Panc1 (cell line): ENCODE data around the gene RABGAP1L. TPM values are rescaled to one million over a fixed set of nuclear protein-coding genes. Genes with fewer than 3 reads are reported as not detected.

Experiments
- ATAC-seq: fragments of 200-7000 bp; cut with Tn5 transposase; 2 replicates; pipeline ENCODE4 v1.9.1; 2020; ENCODE audit warnings: mild to moderate bottlenecking, moderate library complexity
- BruUV-seq: library from RNA; stranded (reverse); fragments of 400-500 nt; replicated peaks from 2 replicates; lab custom pipeline; 2021; lab: Mats Ljungman, UMichigan
- CTCF ChIA-PET: fragments of 300-600 bp; sonication (Branson Sonifier 250); formaldehyde crosslinking; loops from one replicate; lab custom pipeline; 2022; ENCODE audit warnings: antibody characterized with exemption; lab: Charles Lee
- POLR2A ChIA-PET: fragments of 300-600 bp; sonication (Branson Sonifier 250); formaldehyde crosslinking; loops from one replicate; lab custom pipeline; 2022; ENCODE audit warnings: antibody characterized with exemption; lab: Charles Lee
- DNase-seq: peaks from one replicate; pipeline ENCODE4 v3.0.0-alpha.2; 2010; ENCODE audit warnings: low read depth, low spot score
- H3K27ac ChIP-seq: 2 replicates; pipeline ENCODE4 v1.5.1; 2011; ENCODE audit warnings: mild to moderate bottlenecking, low read length, inconsistent platforms
- H3K27me3 ChIP-seq: fragments of 200-500 bp; sonication (Bioruptor generic); 2 replicates; pipeline ENCODE4 v1.6.0; 2014; ENCODE audit warnings: low read length, inconsistent platforms; ENCODE audit not compliant: control insufficient read depth, insufficient read depth
- H3K36me3 ChIP-seq: fragments of 200-500 bp; sonication (Bioruptor generic); 2 replicates; pipeline ENCODE4 v1.5.1; 2014; ENCODE audit warnings: inconsistent platforms, mild to moderate bottlenecking, low read length, moderate library complexity; ENCODE audit not compliant: control insufficient read depth, insufficient read depth
- H3K4me1 ChIP-seq: 2 replicates; pipeline ENCODE4 v1.5.1; 2011; ENCODE audit warnings: inconsistent platforms, mild to moderate bottlenecking, low read length, moderate library complexity; ENCODE audit not compliant: control insufficient read depth, insufficient read depth
- H3K4me3 ChIP-seq, 2 experiments: 2 replicates each; pipeline ENCODE4 v1.5.1; 2011 to 2012; ENCODE audit warnings: low read depth in 2 of 2, low read length in 2 of 2, mild to moderate bottlenecking in 2 of 2, inconsistent platforms in 1 of 2, moderate library complexity in 1 of 2
- H3K9me3 ChIP-seq: fragments of 200-500 bp; sonication (Bioruptor generic); 2 replicates; pipeline ENCODE4 v1.5.1; 2014; ENCODE audit warnings: low read depth, mild to moderate bottlenecking, inconsistent platforms, low read length, moderate library complexity; ENCODE audit not compliant: control insufficient read depth, insufficient read depth
- POLR2AphosphoS5 ChIP-seq: IDR thresholded peaks from 2 replicates; pipeline ENCODE4 v1.6.1; 2012; ENCODE audit warnings: mild to moderate bottlenecking, low read depth, low read length, moderate library complexity
- REST ChIP-seq, 2 experiments: IDR thresholded peaks; 2 replicates each; pipeline ENCODE4 v1.6.1; 2011 to 2012; ENCODE audit warnings: low read depth in 2 of 2, control low read depth in 1 of 2, low read length in 1 of 2, mild to moderate bottlenecking in 1 of 2, moderate library complexity in 1 of 2; ENCODE audit not compliant: insufficient read depth in 1 of 2
- SIN3A ChIP-seq: IDR thresholded peaks from 2 replicates; pipeline ENCODE4 v1.6.1; 2012; ENCODE audit warnings: low read depth, mild to moderate bottlenecking, low read length, moderate library complexity, borderline replicate concordance; ENCODE audit not compliant: insufficient read depth
- TCF7L2 ChIP-seq: IDR thresholded peaks from 2 replicates; pipeline ENCODE4 v1.6.1; 2011; ENCODE audit warnings: mild to moderate bottlenecking, low read depth, low read length, inconsistent platforms
- in situ Hi-C: cut with HindIII; loops from 2 replicates; pipeline ENCODE4 v1.10.0; 2016; ENCODE audit warnings: low sequenced_read_pairs, low pct_unique_long_range_greater_than_20kb
- intact Hi-C: fragments of 100-400 bp; cut with micrococcal nuclease; formaldehyde crosslinking; loops from one replicate; pipeline ENCODE4 v1.10.0; 2022; ENCODE audit not compliant: unreplicated experiment
- total RNA-seq: library from RNA; stranded (reverse); gene quantifications from one replicate; pipeline ENCODE4 v1.2.1, GENCODE V29; 2021; ENCODE audit not compliant: unreplicated experiment
- TF ChIP-seq, protein P1 (sequence below): fragments of 450-650 bp; IDR thresholded peaks from 2 replicates; pipeline ENCODE4 v1.5.1; 2017; ENCODE audit warnings: mild to moderate bottlenecking

The RABGAP1L gene
- total RNA-seq, 1 experiment from 2014 or later, result 37.0 TPM

GRCh38 chr1:174406421-174406820, 247.1 kb downstream of the RABGAP1L start:
- Histone ChIP-seq H3K36me3 (no peaks in the 10 kb centered on the region), H3K9me3 (no peaks in the 10 kb centered on the region), H3K27ac (no peak overlapping the region), H3K4me1 (no peaks in the 10 kb centered on the region), H3K4me3 (no peak overlapping the region), H3K27me3 (no peaks in the 10 kb centered on the region)
- BruUV-seq, result no TSS peak
- no peak for ATAC-seq
- POLR2A ChIA-PET, result no interaction called here
- no peak for DNase-seq
- intact Hi-C loops (no loop called here), in situ Hi-C loops (no loop called here)
- CTCF ChIA-PET, result no interaction called here
- TF ChIP-seq, protein P1, sequence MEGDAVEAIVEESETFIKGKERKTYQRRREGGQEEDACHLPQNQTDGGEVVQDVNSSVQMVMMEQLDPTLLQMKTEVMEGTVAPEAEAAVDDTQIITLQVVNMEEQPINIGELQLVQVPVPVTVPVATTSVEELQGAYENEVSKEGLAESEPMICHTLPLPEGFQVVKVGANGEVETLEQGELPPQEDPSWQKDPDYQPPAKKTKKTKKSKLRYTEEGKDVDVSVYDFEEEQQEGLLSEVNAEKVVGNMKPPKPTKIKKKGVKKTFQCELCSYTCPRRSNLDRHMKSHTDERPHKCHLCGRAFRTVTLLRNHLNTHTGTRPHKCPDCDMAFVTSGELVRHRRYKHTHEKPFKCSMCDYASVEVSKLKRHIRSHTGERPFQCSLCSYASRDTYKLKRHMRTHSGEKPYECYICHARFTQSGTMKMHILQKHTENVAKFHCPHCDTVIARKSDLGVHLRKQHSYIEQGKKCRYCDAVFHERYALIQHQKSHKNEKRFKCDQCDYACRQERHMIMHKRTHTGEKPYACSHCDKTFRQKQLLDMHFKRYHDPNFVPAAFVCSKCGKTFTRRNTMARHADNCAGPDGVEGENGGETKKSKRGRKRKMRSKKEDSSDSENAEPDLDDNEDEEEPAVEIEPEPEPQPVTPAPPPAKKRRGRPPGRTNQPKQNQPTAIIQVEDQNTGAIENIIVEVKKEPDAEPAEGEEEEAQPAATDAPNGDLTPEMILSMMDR, result no peak
- TF ChIP-seq SIN3A, result no peak
- no peak for TF ChIP-seq POLR2AphosphoS5
- no peak for TF ChIP-seq TCF7L2
- no peak for TF ChIP-seq REST (IDR thresholded peaks at IDR 0.05; ENCODE audit: insufficient read depth in 1 of 2, low read depth in 2 of 2, low read length in 1 of 2)

DNA sequence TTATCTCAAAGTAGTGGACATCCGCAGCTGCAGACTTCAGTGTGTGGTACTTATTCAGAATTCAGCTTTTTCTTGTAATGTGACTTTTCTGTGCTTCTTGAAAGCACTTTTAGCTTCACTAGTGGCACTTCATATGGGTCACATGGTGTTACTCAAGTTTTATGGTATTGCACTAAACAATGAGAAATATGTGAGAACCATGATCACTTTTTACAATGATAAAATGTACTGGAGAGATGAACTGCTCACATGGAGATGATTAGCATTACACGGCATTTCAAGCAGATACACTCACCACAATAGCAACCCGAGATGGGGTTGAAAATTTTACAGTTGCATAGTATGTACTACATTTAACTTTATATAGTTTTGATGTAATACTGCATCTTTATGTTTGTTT, 248.3 kb downstream of the RABGAP1L start:
- Histone ChIP-seq H3K27me3 (no peaks in the 10 kb centered on the region), H3K4me1 (no peaks in the 10 kb centered on the region), H3K4me3 (no peak overlapping the region), H3K9me3 (no peaks in the 10 kb centered on the region), H3K27ac (no peak overlapping the region), H3K36me3 (no peaks in the 10 kb centered on the region)
- intact Hi-C loops, result no loop called here
- DNase-seq (no peak), ATAC-seq (no peak)
- in situ Hi-C loops, result no loop called here
- ChIA-PET CTCF (no interaction called here), POLR2A (no interaction called here)
- no TSS peak for BruUV-seq
- TF ChIP-seq, protein P1, result no peak
- no peak for TF ChIP-seq REST (IDR thresholded peaks at IDR 0.05; ENCODE audit: insufficient read depth in 1 of 2, low read depth in 2 of 2, low read length in 1 of 2)
- no peak for TF ChIP-seq TCF7L2
- no peak for TF ChIP-seq SIN3A
- TF ChIP-seq POLR2AphosphoS5, result no peak
